GM12874 (cell line): ENCODE data around the gene TIGIT.

Experiments used
- TF ChIP-seq, protein P1 (sequence below): IDR thresholded peaks from 2 replicates; pipeline ENCODE4 v1.5.1; 2011; ENCODE audit warnings: low read depth, mild to moderate bottlenecking, control low read depth, low read length, moderate library complexity; ENCODE audit not compliant: insufficient read depth

The TIGIT gene

DNA sequence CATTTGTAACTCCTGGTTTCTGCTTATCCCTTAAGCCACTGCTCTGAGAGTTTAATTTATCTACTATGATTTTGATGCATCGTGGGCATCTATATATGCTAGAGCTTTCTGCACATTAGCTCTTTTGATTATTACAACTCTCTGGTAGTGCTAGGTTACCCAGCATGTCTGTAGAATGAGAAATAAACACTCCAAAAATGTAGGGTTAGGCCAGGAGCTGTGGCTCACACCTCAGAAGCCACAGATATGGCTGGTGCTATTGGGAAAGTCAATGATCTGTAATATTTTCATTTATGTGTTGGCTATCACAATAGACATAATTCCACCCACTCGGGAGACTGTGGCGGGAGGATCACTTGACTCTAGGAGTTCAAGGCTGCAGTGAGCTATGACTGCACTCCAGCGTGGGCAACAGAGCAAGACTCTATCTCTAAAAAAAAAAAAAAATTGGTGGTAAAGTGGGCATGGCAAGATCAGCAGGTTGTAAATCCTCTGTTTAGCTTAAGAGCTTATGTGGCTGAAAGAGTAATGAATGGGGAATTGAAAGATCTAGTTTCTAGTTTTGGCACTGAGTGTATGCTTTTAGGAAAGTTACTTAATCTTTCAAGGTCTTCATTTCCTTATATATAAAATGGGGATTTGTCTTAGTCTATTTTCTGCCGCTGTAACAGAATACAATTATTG lies 6.3 kb downstream of the TIGIT start:
- TF ChIP-seq, protein P1, sequence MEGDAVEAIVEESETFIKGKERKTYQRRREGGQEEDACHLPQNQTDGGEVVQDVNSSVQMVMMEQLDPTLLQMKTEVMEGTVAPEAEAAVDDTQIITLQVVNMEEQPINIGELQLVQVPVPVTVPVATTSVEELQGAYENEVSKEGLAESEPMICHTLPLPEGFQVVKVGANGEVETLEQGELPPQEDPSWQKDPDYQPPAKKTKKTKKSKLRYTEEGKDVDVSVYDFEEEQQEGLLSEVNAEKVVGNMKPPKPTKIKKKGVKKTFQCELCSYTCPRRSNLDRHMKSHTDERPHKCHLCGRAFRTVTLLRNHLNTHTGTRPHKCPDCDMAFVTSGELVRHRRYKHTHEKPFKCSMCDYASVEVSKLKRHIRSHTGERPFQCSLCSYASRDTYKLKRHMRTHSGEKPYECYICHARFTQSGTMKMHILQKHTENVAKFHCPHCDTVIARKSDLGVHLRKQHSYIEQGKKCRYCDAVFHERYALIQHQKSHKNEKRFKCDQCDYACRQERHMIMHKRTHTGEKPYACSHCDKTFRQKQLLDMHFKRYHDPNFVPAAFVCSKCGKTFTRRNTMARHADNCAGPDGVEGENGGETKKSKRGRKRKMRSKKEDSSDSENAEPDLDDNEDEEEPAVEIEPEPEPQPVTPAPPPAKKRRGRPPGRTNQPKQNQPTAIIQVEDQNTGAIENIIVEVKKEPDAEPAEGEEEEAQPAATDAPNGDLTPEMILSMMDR: no peak

DNA sequence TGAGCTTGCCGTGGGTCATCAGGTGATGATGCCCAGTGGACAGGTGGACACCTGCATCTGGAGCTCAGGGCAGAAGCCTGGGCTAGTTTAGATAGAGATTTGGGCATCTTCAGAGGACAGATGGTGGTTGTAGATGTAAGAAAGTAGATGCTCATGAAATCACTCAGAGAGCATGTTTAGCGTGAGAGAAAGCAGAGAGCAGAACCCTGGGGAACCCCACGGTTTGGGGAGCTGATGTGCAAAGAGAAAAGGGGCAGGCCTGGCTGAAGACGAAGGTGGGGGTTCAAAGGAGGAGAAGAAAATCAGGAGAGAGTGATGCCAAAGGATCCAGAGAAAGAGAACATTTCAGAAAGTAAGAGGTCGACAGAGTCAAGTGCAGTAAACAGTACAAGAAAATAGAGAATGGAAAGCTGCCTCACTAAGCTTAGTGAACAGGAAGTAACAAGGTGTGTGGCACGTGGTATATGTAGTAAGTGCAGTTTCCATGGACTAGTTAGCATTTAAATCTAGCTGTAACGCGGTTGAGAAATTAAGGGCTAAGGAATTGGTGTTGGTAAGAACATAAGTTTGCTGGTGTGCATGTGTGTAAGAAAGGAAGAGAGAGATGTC lies 13.5 kb downstream of the TIGIT start:
- TF ChIP-seq, protein P1: no peak

DNA sequence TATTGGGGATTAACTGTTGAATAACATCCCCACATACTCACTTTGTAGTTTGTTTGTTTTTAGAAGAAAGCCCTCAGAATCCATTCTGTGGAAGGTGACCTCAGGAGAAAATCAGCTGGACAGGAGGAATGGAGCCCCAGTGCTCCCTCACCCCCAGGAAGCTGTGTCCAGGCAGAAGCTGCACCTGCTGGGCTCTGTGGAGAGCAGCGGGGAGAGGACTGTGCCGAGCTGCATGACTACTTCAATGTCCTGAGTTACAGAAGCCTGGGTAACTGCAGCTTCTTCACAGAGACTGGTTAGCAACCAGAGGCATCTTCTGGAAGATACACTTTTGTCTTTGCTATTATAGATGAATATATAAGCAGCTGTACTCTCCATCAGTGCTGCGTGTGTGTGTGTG lies 14.0 kb downstream of the TIGIT start:
- TF ChIP-seq, protein P1: no peak

DNA sequence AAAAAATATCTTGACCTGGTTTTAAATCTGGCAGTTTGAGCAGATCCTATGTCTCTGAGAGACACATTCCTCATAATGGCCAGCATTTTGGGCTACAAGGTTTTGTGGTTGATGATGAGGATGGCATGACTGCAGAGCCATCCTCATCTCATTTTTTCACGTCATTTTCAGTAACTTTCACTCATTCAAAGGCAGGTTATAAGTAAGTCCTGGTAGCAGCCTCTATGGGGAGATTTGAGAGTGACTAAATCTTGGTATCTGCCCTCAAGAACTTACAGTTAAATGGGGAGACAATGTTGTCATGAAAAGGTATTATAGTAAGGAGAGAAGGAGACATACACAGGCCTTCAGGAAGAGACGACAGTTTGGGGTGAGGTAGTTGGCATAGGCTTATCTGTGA lies 14.5 kb downstream of the TIGIT start:
- TF ChIP-seq, protein P1: no peak

DNA sequence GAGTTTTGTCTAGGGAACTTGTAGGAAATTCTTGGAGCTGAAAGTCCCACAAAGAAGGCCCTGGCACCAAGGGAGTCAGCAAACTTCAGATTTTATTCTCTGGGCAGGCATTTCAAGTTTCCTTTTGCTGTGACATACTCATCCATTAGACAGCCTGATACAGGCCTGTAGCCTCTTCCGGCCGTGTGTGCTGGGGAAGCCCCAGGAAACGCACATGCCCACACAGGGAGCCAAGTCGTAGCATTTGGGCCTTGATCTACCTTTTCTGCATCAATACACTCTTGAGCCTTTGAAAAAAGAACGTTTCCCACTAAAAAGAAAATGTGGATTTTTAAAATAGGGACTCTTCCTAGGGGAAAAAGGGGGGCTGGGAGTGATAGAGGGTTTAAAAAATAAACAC lies 15.0 kb downstream of the TIGIT start:
- TF ChIP-seq, protein P1: no peak

DNA sequence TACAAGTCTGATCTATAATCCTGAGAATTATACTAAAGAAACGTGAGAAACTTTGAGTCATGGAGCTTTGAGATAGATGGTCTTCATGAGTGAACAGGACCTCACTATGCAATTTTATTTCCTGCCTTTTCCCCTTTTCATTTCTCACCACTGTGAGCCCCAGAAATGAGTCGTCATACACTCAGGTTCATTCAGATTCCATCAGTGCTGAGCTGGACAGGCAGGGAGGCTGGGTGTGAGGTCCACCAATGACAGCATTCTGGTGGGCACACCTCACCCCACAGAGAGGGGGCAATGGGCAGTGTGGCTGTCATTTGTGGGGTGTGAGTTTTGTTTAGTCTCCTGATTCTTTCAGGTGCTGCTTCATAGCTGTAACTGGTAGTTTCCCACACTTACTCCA lies 16.9 kb downstream of the TIGIT start:
- TF ChIP-seq, protein P1: no peak

DNA sequence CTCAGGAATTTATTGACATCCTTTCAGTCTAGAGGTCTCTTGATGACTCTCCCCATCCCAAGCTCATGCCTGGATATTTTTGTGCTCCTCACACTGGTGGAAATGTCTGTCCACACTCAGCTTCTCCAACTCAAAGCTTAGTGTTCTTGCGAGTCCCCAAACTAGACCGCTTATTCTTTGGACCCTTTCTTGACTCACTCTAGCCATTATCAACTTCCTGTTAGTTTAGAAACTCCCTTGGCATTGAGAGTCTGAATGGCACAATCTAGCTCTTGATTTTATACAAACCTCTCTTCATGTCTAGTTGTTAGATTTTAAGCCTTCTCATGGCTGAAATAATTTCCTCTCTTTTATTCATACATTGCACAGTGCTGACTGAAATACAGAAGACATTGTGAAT lies 19.6 kb downstream of the TIGIT start:
- TF ChIP-seq, protein P1: no peak
